Caco-2 (cell line): ENCODE data around the gene NCF4. TPM values are rescaled to one million over a fixed set of nuclear protein-coding genes. Genes with fewer than 3 reads are reported as not detected.

Source experiments
- BruUV-seq: library from RNA; stranded (reverse); fragments of 400-500 nt; replicated peaks from 2 replicates; lab custom pipeline; 2021; lab: Mats Ljungman, UMichigan
- CTCF ChIA-PET: fragments of 300-600 bp; sonication (Branson Sonifier 250); formaldehyde crosslinking; loops from one replicate; lab custom pipeline; 2022; ENCODE audit warnings: antibody characterized with exemption; lab: Charles Lee
- POLR2A ChIA-PET: fragments of 300-600 bp; sonication (Branson Sonifier 250); formaldehyde crosslinking; loops from one replicate; lab custom pipeline; 2022; ENCODE audit warnings: antibody characterized with exemption; lab: Charles Lee
- DNase-seq, 2 experiments: peaks; one replicate each; pipeline versions ENCODE4 v3.0.0 to v3.0.0-alpha.2; 2020 to 2022
- H3K27me3 ChIP-seq: replicated peaks from 2 replicates; pipeline ENCODE4 v1.6.0; 2011; ENCODE audit warnings: low read length; ENCODE audit not compliant: control insufficient read depth, insufficient read depth
- H3K36me3 ChIP-seq: 2 replicates; pipeline ENCODE4 v1.5.1; 2011; ENCODE audit warnings: low read length; ENCODE audit not compliant: control insufficient read depth, insufficient read depth
- H3K4me1 ChIP-seq: fragments of 250-450 bp; sonication (Bioruptor Pico); 2 replicates; pipeline ENCODE4 v1.5.1; 2020; ENCODE audit warnings: mild to moderate bottlenecking
- H3K4me3 ChIP-seq: 2 replicates; pipeline ENCODE4 v1.5.1; 2011; ENCODE audit warnings: low read depth, mild to moderate bottlenecking, control low read depth, low read length
- H3K9me3 ChIP-seq: fragments of 250-450 bp; sonication (Bioruptor Pico); 2 replicates; pipeline ENCODE4 v1.5.1; 2020; ENCODE audit warnings: mild to moderate bottlenecking, moderate library complexity
- H3K27ac Mint-ChIP-seq: one replicate; pipeline ENCODE4 v1.8.0; 2022; ENCODE audit warnings: mixed read lengths; ENCODE audit not compliant: unreplicated experiment
- H3K27me3 Mint-ChIP-seq: one replicate; pipeline ENCODE4 v1.8.0; 2022; ENCODE audit warnings: mixed read lengths; ENCODE audit not compliant: insufficient read depth, unreplicated experiment
- H3K36me3 Mint-ChIP-seq: one replicate; pipeline ENCODE4 v1.8.0; 2022; ENCODE audit warnings: mild to moderate bottlenecking, mixed read lengths; ENCODE audit not compliant: insufficient read depth, unreplicated experiment
- H3K4me1 Mint-ChIP-seq: one replicate; pipeline ENCODE4 v1.8.0; 2022; ENCODE audit warnings: low read depth, mixed read lengths; ENCODE audit not compliant: unreplicated experiment
- H3K4me3 Mint-ChIP-seq: one replicate; pipeline ENCODE4 v1.8.0; 2022; ENCODE audit warnings: mild to moderate bottlenecking, moderate library complexity, mixed read lengths; ENCODE audit not compliant: unreplicated experiment
- H3K9me3 Mint-ChIP-seq: one replicate; pipeline ENCODE4 v1.8.0; 2022; ENCODE audit warnings: mixed read lengths; ENCODE audit not compliant: unreplicated experiment
- intact Hi-C: fragments of 100-400 bp; cut with micrococcal nuclease; formaldehyde crosslinking; loops from one replicate; pipeline ENCODE4 v1.10.0; 2022; ENCODE audit not compliant: unreplicated experiment
- total RNA-seq: library from RNA; stranded (reverse); gene quantifications from 2 replicates; pipeline ENCODE4 v1.2.3, GENCODE V29; 2022
- TF ChIP-seq, protein P1 (sequence below), 2 experiments: fragments of 200-600 bp in 1 of 2; IDR thresholded peaks; 1 replicate in 1 of 2; 2 replicates in 1 of 2; pipeline versions ENCODE4 v1.5.1 to v1.8.0; 2011 to 2022; ENCODE audit warnings: antibody characterized with exemption in 1 of 2, control low read depth in 1 of 2, inconsistent platforms in 1 of 2, low read depth in 1 of 2, low read length in 1 of 2, mild to moderate bottlenecking in 1 of 2, moderate library complexity in 1 of 2; ENCODE audit not compliant: insufficient read depth in 1 of 2, severe bottlenecking in 1 of 2, unreplicated experiment in 1 of 2

The NCF4 gene
- total RNA-seq, 1 experiment from 2014 or later = not detected

GRCh38 chr22:36900880-36901279 lies 40.1 kb downstream of the NCF4 start:
- POLR2A ChIA-PET = no interaction called here
- intact Hi-C loops = no loop called here
- no peaks in the 10 kb centered on the region for H3K9me3 ChIP-seq
- CTCF ChIA-PET = no interaction called here
- Mint-ChIP-seq H3K27me3 (peaks cover 15% of the 10 kb centered on the region), H3K4me1 (no peaks in the 10 kb centered on the region), H3K36me3 (no peaks in the 10 kb centered on the region), H3K9me3 (peaks cover 10% of the 10 kb centered on the region), H3K4me3 (no peak overlapping the region), H3K27ac (no peak overlapping the region)
- BruUV-seq = no TSS peak
- DNase-seq = no peak
- TF ChIP-seq, protein P1, sequence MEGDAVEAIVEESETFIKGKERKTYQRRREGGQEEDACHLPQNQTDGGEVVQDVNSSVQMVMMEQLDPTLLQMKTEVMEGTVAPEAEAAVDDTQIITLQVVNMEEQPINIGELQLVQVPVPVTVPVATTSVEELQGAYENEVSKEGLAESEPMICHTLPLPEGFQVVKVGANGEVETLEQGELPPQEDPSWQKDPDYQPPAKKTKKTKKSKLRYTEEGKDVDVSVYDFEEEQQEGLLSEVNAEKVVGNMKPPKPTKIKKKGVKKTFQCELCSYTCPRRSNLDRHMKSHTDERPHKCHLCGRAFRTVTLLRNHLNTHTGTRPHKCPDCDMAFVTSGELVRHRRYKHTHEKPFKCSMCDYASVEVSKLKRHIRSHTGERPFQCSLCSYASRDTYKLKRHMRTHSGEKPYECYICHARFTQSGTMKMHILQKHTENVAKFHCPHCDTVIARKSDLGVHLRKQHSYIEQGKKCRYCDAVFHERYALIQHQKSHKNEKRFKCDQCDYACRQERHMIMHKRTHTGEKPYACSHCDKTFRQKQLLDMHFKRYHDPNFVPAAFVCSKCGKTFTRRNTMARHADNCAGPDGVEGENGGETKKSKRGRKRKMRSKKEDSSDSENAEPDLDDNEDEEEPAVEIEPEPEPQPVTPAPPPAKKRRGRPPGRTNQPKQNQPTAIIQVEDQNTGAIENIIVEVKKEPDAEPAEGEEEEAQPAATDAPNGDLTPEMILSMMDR (IDR thresholded peaks at IDR 0.05; ENCODE audit: insufficient read depth in 1 of 2, low read depth in 1 of 2, low read length in 1 of 2, severe bottlenecking in 1 of 2, unreplicated experiment in 1 of 2) = no peak
- H3K4me1 ChIP-seq = no peaks in the 10 kb centered on the region
- H3K27me3 ChIP-seq = no peaks in the 10 kb centered on the region
- no peak overlapping the region for H3K4me3 ChIP-seq
- no peaks in the 10 kb centered on the region for H3K36me3 ChIP-seq

DNA sequence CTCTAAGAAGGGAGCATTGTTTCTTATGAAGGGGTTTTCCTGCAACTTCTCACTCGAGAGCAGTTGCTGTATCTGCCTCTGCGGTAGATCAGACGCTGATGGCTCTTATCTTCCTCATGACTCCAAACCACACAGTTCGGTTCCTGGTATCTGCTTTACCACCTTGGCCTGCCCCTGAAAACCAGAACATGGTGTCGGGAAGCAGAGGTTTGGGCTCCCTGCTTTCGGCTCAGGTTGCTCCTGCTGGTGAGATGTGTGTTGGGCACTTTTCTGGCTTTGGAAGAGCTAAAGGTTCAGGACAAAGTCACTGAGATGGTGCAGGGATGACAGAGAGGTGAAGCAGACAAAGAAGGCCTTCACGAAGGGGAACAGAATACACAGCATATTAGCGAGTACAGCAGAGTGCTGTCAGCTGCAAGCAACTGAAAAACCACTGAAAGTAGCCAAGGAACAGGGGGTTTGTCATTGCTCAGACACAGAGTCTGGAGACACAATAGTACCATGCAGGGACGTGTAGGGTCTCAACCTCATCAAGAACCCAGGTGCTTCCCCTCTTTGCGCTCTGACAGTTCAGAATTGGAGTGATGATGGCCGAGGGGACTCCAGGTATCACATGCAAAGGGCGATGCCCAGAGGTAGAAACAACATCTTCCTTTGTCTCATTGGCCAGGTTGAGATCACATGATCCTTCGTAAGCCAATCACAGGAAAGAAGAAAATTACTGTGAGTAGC lies 40.8 kb downstream of the NCF4 start:
- TF ChIP-seq, protein P1 (IDR thresholded peaks at IDR 0.05; ENCODE audit: insufficient read depth in 1 of 2, low read depth in 1 of 2, low read length in 1 of 2, severe bottlenecking in 1 of 2, unreplicated experiment in 1 of 2) = no peak
- ChIA-PET POLR2A (no interaction called here), CTCF (no interaction called here)
- no peak overlapping the region for H3K27ac Mint-ChIP-seq
- no peaks in the 10 kb centered on the region for H3K4me1 ChIP-seq
- H3K9me3 ChIP-seq = no peaks in the 10 kb centered on the region
- H3K27me3 ChIP-seq = no peaks in the 10 kb centered on the region
- H3K4me1 Mint-ChIP-seq = no peaks in the 10 kb centered on the region
- H3K9me3 Mint-ChIP-seq = peaks cover 4% of the 10 kb centered on the region
- intact Hi-C loops = no loop called here
- no peak for DNase-seq
- H3K4me3 Mint-ChIP-seq = no peak overlapping the region
- no peak overlapping the region for H3K4me3 ChIP-seq
- H3K36me3 ChIP-seq = no peaks in the 10 kb centered on the region
- no TSS peak for BruUV-seq
- peaks cover 12% of the 10 kb centered on the region for H3K27me3 Mint-ChIP-seq
- no peaks in the 10 kb centered on the region for H3K36me3 Mint-ChIP-seq

GRCh38 chr22:36902143-36902926 lies 41.5 kb downstream of the NCF4 start:
- intact Hi-C loops = no loop called here
- ChIA-PET POLR2A (no interaction called here), CTCF (no interaction called here)
- Histone ChIP-seq H3K9me3 (no peaks in the 10 kb centered on the region), H3K4me3 (no peak overlapping the region), H3K36me3 (no peaks in the 10 kb centered on the region), H3K4me1 (no peaks in the 10 kb centered on the region), H3K27me3 (no peaks in the 10 kb centered on the region)
- Mint-ChIP-seq H3K4me1 (no peaks in the 10 kb centered on the region), H3K9me3 (no peaks in the 10 kb centered on the region), H3K36me3 (no peaks in the 10 kb centered on the region), H3K27me3 (peaks cover 11% of the 10 kb centered on the region), H3K27ac (no peak overlapping the region), H3K4me3 (no peak overlapping the region)
- no TSS peak for BruUV-seq
- TF ChIP-seq, protein P1 (IDR thresholded peaks at IDR 0.05; ENCODE audit: insufficient read depth in 1 of 2, low read depth in 1 of 2, low read length in 1 of 2, severe bottlenecking in 1 of 2, unreplicated experiment in 1 of 2) = no peak
- no peak for DNase-seq
